MG63 (cell line): ENCODE measurements around the gene IMPDH1. TPM values are rescaled to one million over a fixed set of nuclear protein-coding genes. Genes with fewer than 3 reads are reported as not detected.

Experiments
- DNase-seq: peaks from one replicate; pipeline ENCODE4 v3.0.0-alpha.2; 2020
- H3K27me3 ChIP-seq: fragments of 250-450 bp; sonication (Bioruptor Pico); 2 replicates; pipeline ENCODE4 v1.5.1; 2020; ENCODE audit warnings: mild to moderate bottlenecking, moderate library complexity
- H3K36me3 ChIP-seq: fragments of 250-450 bp; sonication (Bioruptor Pico); 2 replicates; pipeline ENCODE4 v1.5.1; 2020; ENCODE audit warnings: mild to moderate bottlenecking, moderate library complexity
- H3K4me3 ChIP-seq: fragments of 250-450 bp; sonication (Bioruptor Pico); 2 replicates; pipeline ENCODE4 v1.5.1; 2020; ENCODE audit warnings: mild to moderate bottlenecking, moderate library complexity
- H3K9me3 ChIP-seq: fragments of 250-450 bp; sonication (Bioruptor Pico); 2 replicates; pipeline ENCODE4 v1.5.1; 2020; ENCODE audit warnings: mild to moderate bottlenecking, moderate library complexity
- total RNA-seq: library from RNA; depleted of rRNA; stranded (reverse); fragments of >200 nt; shearing (Covaris generic); gene quantifications from 2 replicates; pipeline ENCODE4 v1.2.3, GENCODE V29; 2014; ENCODE audit warnings: low replicate concordance

The IMPDH1 gene
- total RNA-seq, 1 experiment from 2014 or later = 67.6 TPM

DNA sequence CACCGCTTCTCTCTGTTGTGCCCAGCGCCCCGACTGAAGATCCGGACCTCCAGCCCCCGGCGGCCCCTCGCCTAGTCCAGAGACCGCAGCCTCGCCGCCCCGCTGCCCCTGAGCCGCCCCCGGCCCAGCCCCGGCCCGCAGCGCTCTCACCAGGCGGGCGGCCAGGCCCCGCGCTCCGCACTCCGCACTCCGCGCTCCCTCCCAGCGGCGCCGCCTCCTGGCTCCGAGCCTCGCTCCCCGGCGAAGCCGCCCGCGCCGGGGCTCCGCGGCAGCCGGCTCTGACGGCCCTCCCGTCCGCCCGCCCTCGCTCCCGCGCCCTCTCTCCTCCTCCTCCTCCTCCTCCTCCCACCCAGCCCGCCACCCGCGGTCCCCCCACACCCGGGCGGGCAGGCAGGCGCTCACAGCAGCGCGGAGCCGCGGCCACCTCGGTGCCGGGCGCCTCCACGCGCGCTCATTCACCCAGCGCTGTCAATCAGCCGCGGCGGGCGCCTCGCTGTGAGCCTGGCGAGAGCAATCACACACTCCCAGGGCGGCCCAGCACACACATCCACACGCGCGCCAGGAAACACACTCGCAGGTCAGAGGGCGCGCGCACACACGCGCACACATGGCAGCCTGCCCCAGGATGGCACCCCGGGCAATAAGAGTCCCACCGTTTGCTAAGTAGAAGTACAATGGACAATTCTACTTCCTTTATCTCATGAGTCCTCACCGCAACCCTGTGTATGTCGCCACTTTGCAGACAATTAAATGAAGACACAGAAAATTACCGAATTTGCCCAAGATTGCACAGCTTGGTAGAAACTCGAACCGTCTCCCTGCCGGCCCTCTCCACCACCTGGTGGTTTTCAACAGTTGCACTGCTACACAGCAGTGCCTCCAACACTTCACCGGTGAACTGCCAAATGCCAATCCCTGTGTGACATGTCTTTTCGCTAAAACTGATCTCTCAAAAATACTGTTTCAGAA, 48.1 kb downstream of the IMPDH1 start, which contains the start of gene PRRT4:
PRRT4 (minus strand) TSS at position 280 of the 969 bp plus-strand sequence.
- no peaks in the 10 kb centered on the region for H3K9me3 ChIP-seq
- no peaks in the 10 kb centered on the region for H3K36me3 ChIP-seq
- peaks cover 35% of the 10 kb centered on the region for H3K27me3 ChIP-seq
- DNase-seq = peak; percentile 25
- H3K4me3 ChIP-seq = peak within 1 kb of the TSS; percentile 27

DNA sequence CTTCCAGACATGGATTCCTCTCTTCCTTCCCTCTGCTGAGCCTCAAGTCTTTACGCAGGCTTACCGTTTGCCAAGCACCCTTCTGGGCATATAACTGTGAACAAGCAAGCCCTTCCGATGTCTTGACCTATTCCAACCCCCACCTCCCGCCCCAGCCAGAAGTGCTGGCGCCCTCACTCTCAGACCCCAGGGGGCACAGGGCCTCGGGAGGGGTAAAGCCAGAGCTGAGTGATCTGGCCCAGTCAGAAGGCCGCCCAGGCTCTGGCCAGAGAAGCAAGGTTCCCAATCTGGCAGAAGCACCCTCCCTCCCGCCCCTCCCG, 49.5 kb downstream of the IMPDH1 start:
- Histone ChIP-seq H3K36me3 (no peaks in the 10 kb centered on the region), H3K9me3 (no peaks in the 10 kb centered on the region), H3K27me3 (peaks cover 28% of the 10 kb centered on the region), H3K4me3 (no peak overlapping the region)
- no peak for DNase-seq

DNA sequence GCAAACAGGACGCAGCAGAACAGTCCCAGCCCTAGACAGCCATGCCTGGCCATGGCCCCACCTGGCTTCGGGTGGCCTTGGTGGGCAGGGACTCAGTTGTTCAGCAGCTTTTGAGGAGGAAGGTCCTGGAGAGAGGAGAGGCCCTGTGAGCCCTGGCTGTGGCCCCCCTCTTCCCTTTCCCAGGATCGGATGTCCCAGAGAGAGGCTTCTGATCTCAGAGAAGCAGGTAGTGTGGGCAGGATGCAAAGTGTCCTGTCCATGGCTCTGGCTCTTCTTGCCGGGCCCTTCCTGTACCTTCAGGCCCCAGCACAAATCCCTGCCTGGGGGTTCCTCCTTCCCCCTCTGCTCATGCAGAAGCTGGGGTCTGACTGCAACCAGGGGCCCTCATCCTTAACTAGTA, 49.8 kb downstream of the IMPDH1 start:
- Histone ChIP-seq H3K9me3 (no peaks in the 10 kb centered on the region), H3K27me3 (peaks cover 26% of the 10 kb centered on the region), H3K36me3 (no peaks in the 10 kb centered on the region), H3K4me3 (no peak overlapping the region)
- no peak for DNase-seq

DNA sequence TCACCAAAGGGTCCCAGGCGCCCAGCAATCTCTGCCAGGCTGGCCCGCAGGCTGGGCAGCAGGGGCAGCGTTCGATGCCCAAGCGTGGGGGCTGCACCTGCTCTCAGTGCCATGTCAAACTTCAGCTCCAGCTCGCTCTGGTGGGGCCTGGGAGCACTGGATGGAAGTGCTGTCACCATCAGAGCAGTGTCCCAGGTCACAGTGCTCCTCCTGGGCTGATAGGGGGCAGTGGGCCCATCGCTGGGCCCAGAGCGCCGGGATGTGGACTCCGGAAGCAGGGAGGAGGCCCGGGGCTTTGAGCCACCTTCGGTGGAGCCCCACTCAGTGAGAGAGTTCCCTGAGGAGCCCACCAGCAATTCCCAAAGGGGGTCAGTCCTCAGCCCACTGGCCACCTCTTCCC, 50.4 kb downstream of the IMPDH1 start:
- Histone ChIP-seq H3K9me3 (no peaks in the 10 kb centered on the region), H3K4me3 (no peak overlapping the region), H3K27me3 (peaks cover 22% of the 10 kb centered on the region), H3K36me3 (no peaks in the 10 kb centered on the region)
- DNase-seq = no peak

DNA sequence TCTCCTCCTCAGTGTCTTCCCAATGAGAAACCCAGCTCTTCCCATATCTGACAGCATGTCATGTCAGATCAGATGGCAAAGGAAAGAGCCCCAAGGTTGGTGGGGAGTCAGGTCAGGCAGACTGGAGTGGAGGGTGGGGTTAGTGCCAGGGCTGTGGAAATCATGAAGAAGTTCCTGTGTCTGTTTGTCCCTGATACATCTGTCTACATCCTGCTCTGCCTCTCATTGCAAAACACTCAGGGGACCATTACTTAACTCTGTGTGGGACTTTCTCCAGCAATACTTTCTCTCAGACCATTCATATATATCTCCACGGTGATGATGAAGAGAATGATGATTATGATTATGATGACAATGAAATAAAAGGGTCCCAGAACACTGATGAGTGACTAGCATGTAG, 51.5 kb downstream of the IMPDH1 start:
- H3K36me3 ChIP-seq = no peaks in the 10 kb centered on the region
- H3K27me3 ChIP-seq = peaks cover 11% of the 10 kb centered on the region
- H3K4me3 ChIP-seq = no peak overlapping the region
- no peaks in the 10 kb centered on the region for H3K9me3 ChIP-seq
- DNase-seq = no peak

DNA sequence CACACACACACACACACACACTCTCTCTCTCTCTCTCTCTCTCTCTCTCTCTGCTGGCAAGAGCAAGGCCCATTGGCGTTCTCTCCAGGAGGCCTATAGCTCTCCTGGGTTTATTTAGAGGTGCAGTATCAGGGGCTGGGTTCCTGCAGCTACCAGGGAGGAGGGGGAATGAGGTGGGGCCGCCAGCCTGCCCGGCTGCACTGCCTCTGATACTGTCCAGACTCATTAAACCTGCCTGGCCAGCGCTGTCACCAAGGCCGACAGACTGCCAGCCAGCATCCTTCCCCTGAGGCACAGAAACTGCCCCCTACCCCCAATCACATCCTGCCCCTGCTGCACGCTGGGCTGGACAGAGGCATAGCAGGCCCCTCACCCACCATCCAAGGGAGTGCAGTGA, 52.6 kb downstream of the IMPDH1 start:
- no peak for DNase-seq
- Histone ChIP-seq H3K27me3 (peaks cover 7% of the 10 kb centered on the region), H3K9me3 (no peaks in the 10 kb centered on the region), H3K4me3 (no peak overlapping the region), H3K36me3 (no peaks in the 10 kb centered on the region)

DNA sequence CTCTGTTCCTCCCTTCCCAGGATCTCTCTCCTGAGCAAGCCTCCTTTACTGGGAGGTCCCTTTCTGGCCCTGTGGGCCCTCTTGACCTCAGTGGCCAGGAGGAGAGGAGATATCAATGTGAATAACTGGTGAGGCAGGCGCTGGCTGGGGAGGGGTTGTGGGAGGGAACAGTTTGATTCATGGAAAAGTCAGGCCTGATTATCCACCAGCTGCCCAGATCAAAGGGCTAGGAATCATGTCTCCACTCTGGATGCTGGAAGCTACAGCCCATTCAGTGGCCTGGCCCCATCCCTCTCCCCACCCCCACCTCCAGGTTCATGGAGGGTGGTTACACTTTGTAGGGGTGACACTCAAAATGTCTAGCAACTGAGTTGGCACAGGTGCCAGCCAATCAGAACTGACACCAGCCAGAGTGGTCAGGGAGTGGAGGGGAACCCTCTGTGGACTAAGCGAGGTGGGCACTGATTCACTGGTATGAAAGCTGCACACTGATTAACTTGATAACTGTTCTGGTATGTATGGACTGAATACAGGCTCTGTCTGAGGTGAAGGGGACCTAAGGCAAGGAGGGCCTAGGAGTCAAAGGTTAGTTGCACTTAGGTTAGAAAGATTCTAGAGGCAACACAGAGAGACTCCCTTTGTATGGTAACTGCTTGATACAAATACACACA, 53.1 kb downstream of the IMPDH1 start:
- Histone ChIP-seq H3K4me3 (no peak overlapping the region), H3K9me3 (no peaks in the 10 kb centered on the region), H3K27me3 (peaks cover 2% of the 10 kb centered on the region), H3K36me3 (no peaks in the 10 kb centered on the region)
- no peak for DNase-seq

DNA sequence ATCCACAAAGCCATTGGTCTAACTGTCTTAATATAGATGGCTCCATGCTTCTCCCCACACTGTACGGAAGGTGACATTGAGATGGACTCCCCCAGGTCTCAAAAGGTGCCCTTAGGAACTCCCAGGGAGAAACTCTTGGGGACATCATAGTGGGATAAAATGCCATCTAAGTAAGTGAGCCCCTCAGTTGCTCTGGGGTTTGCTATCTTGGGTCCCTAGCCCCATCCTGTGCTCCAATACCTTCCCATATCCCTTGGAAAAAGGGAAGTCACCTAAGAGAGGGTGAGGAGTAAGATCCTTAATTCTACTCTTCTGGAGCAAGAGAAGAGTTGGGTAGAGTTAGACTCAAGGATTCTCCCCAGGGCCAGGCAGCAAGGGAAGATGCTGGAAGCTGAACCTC, 56.2 kb downstream of the IMPDH1 start:
- no peaks in the 10 kb centered on the region for H3K9me3 ChIP-seq
- no peaks in the 10 kb centered on the region for H3K27me3 ChIP-seq
- H3K36me3 ChIP-seq = no peaks in the 10 kb centered on the region
- H3K4me3 ChIP-seq = no peak overlapping the region
- no peak for DNase-seq

DNA sequence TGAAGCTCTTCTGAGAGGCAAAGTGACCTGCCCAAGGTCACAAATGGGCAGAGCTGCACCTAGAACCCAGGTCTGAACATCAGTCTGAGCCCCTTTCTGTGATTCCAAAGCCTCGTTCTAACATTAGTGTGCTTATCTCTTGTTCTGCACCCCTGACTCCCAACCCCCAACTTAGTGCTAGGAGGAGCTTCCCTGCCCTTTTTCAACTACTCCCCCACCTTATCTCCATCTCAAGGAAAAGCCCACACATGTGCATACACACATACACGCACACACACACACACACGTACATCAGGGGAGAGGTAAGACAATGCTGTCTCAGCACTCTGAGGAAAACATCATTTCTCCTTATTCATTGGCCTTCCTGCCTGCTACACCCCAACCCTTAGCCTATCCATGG, 56.6 kb downstream of the IMPDH1 start:
- no peak for DNase-seq
- no peaks in the 10 kb centered on the region for H3K36me3 ChIP-seq
- no peaks in the 10 kb centered on the region for H3K27me3 ChIP-seq
- H3K9me3 ChIP-seq = no peaks in the 10 kb centered on the region
- H3K4me3 ChIP-seq = no peak overlapping the region

DNA sequence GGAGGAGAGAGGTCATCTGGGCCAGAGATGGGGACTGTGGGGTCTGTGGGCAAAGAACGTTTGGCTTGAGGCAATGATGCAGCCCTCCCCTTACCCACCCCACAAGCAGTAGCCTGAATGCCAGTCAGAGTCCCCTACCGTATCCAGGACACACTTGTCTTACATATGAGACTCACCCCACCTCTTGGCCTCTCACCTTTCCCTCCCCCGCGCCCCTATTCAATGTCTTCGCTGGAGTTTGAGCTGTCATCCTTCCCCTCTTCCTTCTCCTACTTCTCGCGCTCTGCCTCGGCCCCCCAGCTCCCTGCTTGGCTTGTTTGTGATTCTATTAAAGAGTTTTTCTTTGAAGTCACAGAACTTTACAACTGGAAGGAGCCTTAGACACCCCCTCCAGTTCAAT, 57.1 kb downstream of the IMPDH1 start:
- DNase-seq = no peak
- Histone ChIP-seq H3K36me3 (no peaks in the 10 kb centered on the region), H3K27me3 (no peaks in the 10 kb centered on the region), H3K4me3 (no peak overlapping the region), H3K9me3 (no peaks in the 10 kb centered on the region)

DNA sequence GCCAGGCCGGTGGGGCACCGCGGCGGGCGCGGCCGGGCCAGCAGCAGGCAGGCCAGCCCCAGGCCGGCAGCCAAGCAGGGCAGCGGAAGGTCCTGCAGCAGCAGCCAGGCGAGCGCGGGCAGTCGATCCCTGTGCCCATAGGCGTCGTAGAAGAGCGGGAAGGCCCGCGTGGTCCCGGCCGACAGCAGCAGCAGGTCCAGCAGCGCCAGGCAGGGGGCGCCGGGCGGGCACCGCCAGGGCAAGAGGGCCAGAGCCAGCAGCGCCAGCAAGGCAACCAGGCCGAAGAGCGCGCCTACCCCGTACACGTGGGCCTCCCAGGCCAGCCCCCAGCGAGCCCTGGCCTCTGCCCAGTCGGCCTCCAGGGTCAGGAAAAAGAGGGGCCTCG, 57.6 kb downstream of the IMPDH1 start:
- no peaks in the 10 kb centered on the region for H3K9me3 ChIP-seq
- H3K4me3 ChIP-seq = no peak overlapping the region
- H3K36me3 ChIP-seq = no peaks in the 10 kb centered on the region
- H3K27me3 ChIP-seq = no peaks in the 10 kb centered on the region
- peak; percentile 38 for DNase-seq

DNA sequence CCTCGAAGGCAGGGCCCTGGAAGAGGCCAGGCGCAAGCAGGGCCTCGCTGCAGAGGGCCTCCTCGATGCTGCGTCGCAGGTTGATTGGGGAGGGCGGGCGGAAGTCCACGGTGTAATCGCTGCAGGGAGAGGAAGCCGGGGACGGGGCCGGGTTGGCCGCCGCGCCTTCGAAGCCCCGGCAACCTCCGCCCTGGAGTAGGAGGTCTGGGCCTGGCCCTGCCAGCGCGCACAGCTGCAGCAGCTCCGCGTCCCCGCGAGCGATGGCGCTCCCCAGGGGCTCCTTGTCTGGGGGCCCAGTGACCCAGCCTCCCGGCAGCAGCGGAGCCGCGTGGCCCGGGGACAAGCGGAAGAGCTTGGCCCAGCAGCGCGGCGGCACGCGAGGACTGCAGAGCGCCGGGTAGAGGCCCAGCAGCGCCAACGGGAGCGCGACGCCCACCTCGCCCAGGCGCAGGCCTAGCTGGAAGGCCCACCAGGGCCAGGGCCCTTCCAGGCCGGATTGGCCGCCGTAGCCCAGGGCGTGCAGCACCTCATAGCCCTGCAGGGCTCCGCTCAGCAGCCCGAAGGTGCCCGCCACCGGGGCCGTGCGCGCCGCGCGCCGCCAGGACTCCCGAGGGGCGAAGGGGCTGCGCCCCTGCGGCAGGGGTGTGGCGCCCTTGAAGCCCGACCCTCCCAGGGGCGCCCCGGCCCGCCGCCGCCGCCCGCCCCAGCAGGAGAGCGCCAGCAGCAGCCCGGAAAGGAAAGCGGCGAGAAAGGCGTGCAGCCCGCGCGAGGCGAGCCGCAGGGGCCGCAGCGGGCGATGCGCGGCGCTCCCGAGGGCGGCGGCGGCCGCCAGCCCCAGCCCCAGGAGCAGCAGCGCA, 58.3 kb downstream of the IMPDH1 start:
- H3K36me3 ChIP-seq = no peaks in the 10 kb centered on the region
- no peak for DNase-seq
- no peaks in the 10 kb centered on the region for H3K27me3 ChIP-seq
- H3K9me3 ChIP-seq = no peaks in the 10 kb centered on the region
- no peak overlapping the region for H3K4me3 ChIP-seq

DNA sequence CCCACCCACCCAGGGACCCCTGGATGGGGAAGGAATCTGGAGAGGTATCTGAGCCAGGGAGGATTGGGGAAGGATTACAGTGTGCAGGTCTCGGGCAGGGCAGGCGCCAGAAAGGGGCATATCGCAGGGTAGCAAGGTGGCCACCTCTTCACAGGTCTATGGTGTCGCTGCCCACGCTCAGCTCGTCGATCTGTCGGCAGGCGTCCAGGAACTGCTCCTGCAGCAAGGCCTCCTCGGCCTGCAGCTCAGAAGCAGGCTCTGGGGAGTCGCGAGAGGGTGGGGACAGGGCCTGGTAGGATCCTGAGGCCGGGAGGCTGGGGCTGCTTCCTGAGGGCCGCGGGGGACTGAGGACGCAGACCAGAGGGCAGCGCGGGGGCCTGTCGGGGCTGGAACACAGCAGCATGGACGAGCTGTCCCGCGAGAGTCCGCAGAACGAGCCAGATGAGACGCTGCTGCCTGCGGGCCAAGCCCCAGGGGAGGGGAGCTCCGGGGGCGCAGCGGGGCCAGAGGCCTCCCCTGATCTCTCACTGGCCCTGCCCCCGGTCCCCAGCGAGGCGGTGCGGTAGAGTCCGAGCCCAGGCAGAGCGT, 59.0 kb downstream of the IMPDH1 start:
- no peak overlapping the region for H3K4me3 ChIP-seq
- DNase-seq = no peak
- H3K27me3 ChIP-seq = no peaks in the 10 kb centered on the region
- no peaks in the 10 kb centered on the region for H3K9me3 ChIP-seq
- H3K36me3 ChIP-seq = no peaks in the 10 kb centered on the region

DNA sequence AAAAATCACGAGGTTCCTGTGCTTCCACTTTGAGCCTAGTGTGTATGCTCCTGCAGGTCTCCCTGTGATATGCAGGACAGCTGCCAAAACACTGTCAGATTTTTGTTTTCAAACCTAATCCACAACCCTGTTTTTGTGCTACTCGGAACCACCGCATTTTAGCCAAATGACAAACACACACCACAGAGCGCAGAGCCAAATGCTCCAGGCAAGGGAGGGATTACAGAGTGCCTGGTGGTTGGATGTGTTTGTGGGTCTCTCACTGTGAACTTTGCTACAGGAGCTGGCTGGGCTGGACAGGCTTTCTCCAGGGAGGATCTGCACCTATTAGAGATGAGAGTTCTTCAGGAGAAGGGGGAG, 60.3 kb downstream of the IMPDH1 start:
- Histone ChIP-seq H3K4me3 (no peak overlapping the region), H3K27me3 (no peaks in the 10 kb centered on the region), H3K36me3 (no peaks in the 10 kb centered on the region), H3K9me3 (no peaks in the 10 kb centered on the region)
- no peak for DNase-seq

DNA sequence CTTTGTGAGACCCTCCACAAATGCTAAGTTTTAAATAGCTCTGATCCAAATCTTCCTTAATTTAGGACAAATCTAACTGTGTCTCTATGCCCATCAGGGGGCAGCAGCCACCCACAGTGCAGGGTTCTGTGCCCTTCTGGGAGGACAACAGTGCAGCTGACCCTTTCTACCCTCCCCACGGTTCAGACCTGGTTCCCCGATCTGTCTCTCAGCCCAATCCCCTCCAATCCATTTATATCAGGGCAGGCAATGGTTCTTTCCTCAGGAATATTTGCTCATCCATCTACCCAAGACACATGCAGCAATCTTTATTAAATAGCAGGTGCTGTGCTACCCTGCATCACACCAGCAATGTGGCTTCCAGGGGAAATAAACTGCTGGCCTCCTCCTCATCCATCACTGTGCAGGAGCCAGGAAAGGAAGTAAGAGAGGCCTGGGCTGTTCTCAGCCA, 62.1 kb downstream of the IMPDH1 start:
- no peaks in the 10 kb centered on the region for H3K9me3 ChIP-seq
- peak; percentile 24 for DNase-seq

DNA sequence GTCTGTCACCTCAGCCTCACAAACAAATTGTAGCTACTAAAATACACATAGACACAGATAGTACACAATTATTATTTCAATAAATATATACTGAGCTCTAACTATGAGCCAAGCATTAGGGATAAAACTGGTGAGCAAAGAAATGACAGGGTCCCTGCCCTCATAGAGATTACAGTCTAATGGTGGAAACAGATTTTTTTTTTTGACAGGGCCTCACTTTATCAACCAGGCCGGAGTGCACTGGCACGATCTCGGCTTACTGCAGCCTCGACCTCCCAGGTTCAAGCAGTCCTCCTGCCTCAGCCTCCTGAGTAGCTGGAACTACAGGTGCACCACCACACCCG, 65.4 kb downstream of the IMPDH1 start:
- no peak overlapping the region; the same call in 1 of the 2 replicates for H3K4me3 ChIP-seq

More for the DNA sequence above, 62.1 kb downstream of the IMPDH1 start:
- Histone ChIP-seq H3K4me3 (no peak overlapping the region), H3K27me3 (no peaks in the 10 kb centered on the region), H3K36me3 (no peaks in the 10 kb centered on the region)

More for the DNA sequence above, 65.4 kb downstream of the IMPDH1 start:
- Histone ChIP-seq H3K27me3 (no peaks in the 10 kb centered on the region), H3K9me3 (no peaks in the 10 kb centered on the region), H3K36me3 (no peaks in the 10 kb centered on the region)
- no peak for DNase-seq
